HG02588 (cell line): ENCODE measurements around the gene RNMT.
"Not testable (repeated sequence)": the region's sequence is repeated elsewhere in the genome, so short reads cannot be mapped to it uniquely, and the experiment has no call there.

ENCODE experiments used
- ATAC-seq: cut with Tn5 transposase; IDR thresholded peaks from one replicate; pipeline ENCODE4 v1.9.1; 2021; ENCODE audit warnings: mild to moderate bottlenecking, moderate library complexity; ENCODE audit not compliant: unreplicated experiment

Gene RNMT

GRCh38 chr18:13726232-13726971 lies at the start of gene RNMT, which contains the start of gene FAM210A:
Gene RNMT (plus strand): TSS chr18:13726673. CDS start chr18:13731518, 4,845 bp downstream.
Gene FAM210A (minus strand): TSS chr18:13726558. CDS start chr18:13682077, 44,481 bp downstream.
- peak; percentile 95 for ATAC-seq

GRCh38 chr18:13677350-13677749 lies 49.1 kb upstream of the RNMT start:
- not testable (repeated sequence) for ATAC-seq

GRCh38 chr18:13680612-13681011 lies 45.9 kb upstream of the RNMT start:
- ATAC-seq, result no peak

GRCh38 chr18:13681701-13682100 lies 44.8 kb upstream of the RNMT start:
- ATAC-seq, result no peak

GRCh38 chr18:13684546-13684945 lies 41.9 kb upstream of the RNMT start:
- ATAC-seq, result no peak

GRCh38 chr18:13688191-13689136 lies 38.0 kb upstream of the RNMT start:
- ATAC-seq, result no peak

- ATAC-seq, result not testable (repeated sequence)
These were observed 36.4 kb upstream of the RNMT start for GRCh38 chr18:13690060-13690459.

GRCh38 chr18:13695337-13695736 lies 31.1 kb upstream of the RNMT start:
- ATAC-seq, result not testable (repeated sequence)

- ATAC-seq, result no peak
These were observed 29.5 kb upstream of the RNMT start for GRCh38 chr18:13696961-13697360.

- ATAC-seq, result no peak
These were observed 26.3 kb upstream of the RNMT start for GRCh38 chr18:13700153-13700552.

- no peak for ATAC-seq
These were observed 22.6 kb upstream of the RNMT start for GRCh38 chr18:13703899-13704298.

- no peak for ATAC-seq
These were observed 16.1 kb upstream of the RNMT start for GRCh38 chr18:13710414-13710831.

- no peak for ATAC-seq
These were observed 13.9 kb upstream of the RNMT start for GRCh38 chr18:13712400-13713131.

GRCh38 chr18:13713455-13714055 lies 12.9 kb upstream of the RNMT start:
- no peak for ATAC-seq

GRCh38 chr18:13715330-13715729 lies 11.1 kb upstream of the RNMT start:
- no peak for ATAC-seq

GRCh38 chr18:13716916-13717315 lies 9.6 kb upstream of the RNMT start:
- no peak for ATAC-seq

- ATAC-seq, result no peak
These were observed 6.3 kb upstream of the RNMT start for GRCh38 chr18:13720123-13720522.

- no peak for ATAC-seq
These were observed 5.6 kb upstream of the RNMT start for GRCh38 chr18:13720847-13721246.

- ATAC-seq, result no peak
These were observed 774 bp upstream of the RNMT start for GRCh38 chr18:13725566-13726231.

GRCh38 chr18:13726972-13727331 lies 479 bp downstream of the RNMT start:
- peak; percentile 22 for ATAC-seq
